SU-DHL-6 (cell line): ENCODE results near the gene CCDC167.

Experiments
- CTCF ChIP-seq: fragments of 200-600 bp; sonication (generic); IDR thresholded peaks from one replicate; pipeline ENCODE4 v1.5.1; 2017; ENCODE audit warnings: antibody characterized with exemption, mild to moderate bottlenecking, low read length, moderate library complexity; ENCODE audit not compliant: insufficient read depth, poor library complexity, severe bottlenecking
- EZH2phosphoT487 ChIP-seq: fragments of 200-600 bp; sonication (generic), shearing (Covaris generic); conservative IDR thresholded peaks from 2 replicates; pipeline ENCODE4 v1.6.1; 2018; ENCODE audit warnings: mild to moderate bottlenecking, antibody characterized with exemption, low read length, moderate library complexity, mixed read lengths

GRCh38 chr6:37525460-37526357 lies 26.0 kb upstream of the CCDC167 start:
- TF ChIP-seq CTCF (no peak), EZH2phosphoT487 (no peak)
